GM18873 (cell line): ENCODE data around the gene RNPS1.

Source experiments
- ATAC-seq: cut with Tn5 transposase; IDR thresholded peaks from one replicate; pipeline ENCODE4 v1.9.1; 2021; ENCODE audit warnings: mild to moderate bottlenecking, moderate library complexity, moderate number of reproducible peaks; ENCODE audit not compliant: unreplicated experiment, low FRiP score

The RNPS1 gene

GRCh38 chr16:2236337-2237101 is 31.4 kb downstream of the RNPS1 start, which contains the start of gene DNASE1L2:
Gene DNASE1L2, plus strand, starts transcription at chr16:2236444. Its CDS starts 373 bp downstream, at chr16:2236817.
- ATAC-seq: no peak

GRCh38 chr16:2235695-2236336 is 32.1 kb downstream of the RNPS1 start:
- ATAC-seq: no peak

GRCh38 chr16:2235234-2235651 is 32.7 kb downstream of the RNPS1 start:
- no peak for ATAC-seq

- no peak for ATAC-seq
Observed at GRCh38 chr16:2234813-2235170, 33.1 kb downstream of the RNPS1 start.

GRCh38 chr16:2233872-2234812 is 33.8 kb downstream of the RNPS1 start:
- ATAC-seq: no peak

- ATAC-seq: no peak
Observed at GRCh38 chr16:2233046-2233775, 34.7 kb downstream of the RNPS1 start.

- ATAC-seq: no peak
Observed at GRCh38 chr16:2232094-2232990, 35.6 kb downstream of the RNPS1 start.

GRCh38 chr16:2231016-2231931 is 36.7 kb downstream of the RNPS1 start:
- ATAC-seq: no peak

- ATAC-seq: no peak
Observed at GRCh38 chr16:2230376-2230775, 37.5 kb downstream of the RNPS1 start.

- no peak for ATAC-seq
Observed at GRCh38 chr16:2229632-2230250, 38.2 kb downstream of the RNPS1 start.

- no peak for ATAC-seq
Observed at GRCh38 chr16:2229091-2229490, 38.8 kb downstream of the RNPS1 start.

- no peak for ATAC-seq
Observed at GRCh38 chr16:2228161-2228824, 39.6 kb downstream of the RNPS1 start.

GRCh38 chr16:2226918-2227317 is 41.0 kb downstream of the RNPS1 start:
- ATAC-seq: no peak

- no peak for ATAC-seq
Observed at GRCh38 chr16:2226245-2226793, 41.6 kb downstream of the RNPS1 start.

- ATAC-seq: peak; percentile 13
Observed at GRCh38 chr16:2223942-2224486, 43.9 kb downstream of the RNPS1 start.

GRCh38 chr16:2223221-2223941 is 44.5 kb downstream of the RNPS1 start, which contains the start of gene E4F1:
Gene E4F1, plus strand, starts transcription at chr16:2223591. Its CDS starts 23 bp downstream, at chr16:2223614.
- peak; percentile 87 for ATAC-seq
